ENCODE results near the gene DDAH2. TPM values are rescaled to one million over a fixed set of nuclear protein-coding genes. Genes with fewer than 3 reads are reported as not detected.

DDAH2 gene
- total RNA-seq, 2 experiments from 2014 or later, result 3.0 to 3.3 TPM

- intact Hi-C loops (cut with DNase I, micrococcal nuclease), result no loop called here
- Mint-ChIP-seq H3K4me1 (ENCODE audit: low read depth) (peaks cover 3% of the 10 kb centered on the region), H3K27ac (no peak overlapping the region), H3K27me3 (no peaks in the 10 kb centered on the region), H3K36me3 (ENCODE audit: low read depth) (no peaks in the 10 kb centered on the region), H3K4me3 (no peak overlapping the region), H3K9me3 (no peaks in the 10 kb centered on the region)
- CTCF ChIA-PET, result no interaction called here
- H3K4me1 ChIP-seq (ENCODE audit: insufficient read depth, low read length), result peaks cover 6% of the 10 kb centered on the region
- no peak overlapping the region for H3K4me3 ChIP-seq (ENCODE audit: low read length)
- POLR2A ChIA-PET, result no interaction called here
- no peaks in the 10 kb centered on the region for H3K36me3 ChIP-seq (ENCODE audit: insufficient read depth, low read length)
- no peaks in the 10 kb centered on the region for H3K27me3 ChIP-seq (ENCODE audit: control insufficient read depth in 1 of 2, insufficient read depth in 2 of 2, low read length in 2 of 2)
- H3K9me3 ChIP-seq (ENCODE audit: control insufficient read depth in 1 of 2, insufficient read depth in 1 of 2, low read length in 2 of 2), result no peaks in the 10 kb centered on the region
- ATAC-seq (ENCODE audit: poor library complexity) (no peak), DNase-seq (no peak)
- H3K27ac ChIP-seq (ENCODE audit: low read depth in 1 of 2, low read length in 2 of 2), result no peak overlapping the region
- no peak for TF ChIP-seq CTCF (IDR thresholded peaks at IDR 0.05)
Observed at GRCh38 chr6:31719001-31719400, 10.1 kb downstream of the DDAH2 start.

GRCh38 chr6:31718265-31718664 lies 10.8 kb downstream of the DDAH2 start:
- no peak overlapping the region for H3K27ac ChIP-seq (ENCODE audit: low read depth in 1 of 2, low read length in 2 of 2)
- no peaks in the 10 kb centered on the region for H3K27me3 ChIP-seq (ENCODE audit: control insufficient read depth in 1 of 2, insufficient read depth in 2 of 2, low read length in 2 of 2)
- ChIA-PET POLR2A (no interaction called here), CTCF (no interaction called here)
- H3K9me3 ChIP-seq (ENCODE audit: control insufficient read depth in 1 of 2, insufficient read depth in 1 of 2, low read length in 2 of 2), result no peaks in the 10 kb centered on the region
- H3K4me3 ChIP-seq (ENCODE audit: low read length), result no peak overlapping the region
- H3K36me3 Mint-ChIP-seq (ENCODE audit: low read depth), result no peaks in the 10 kb centered on the region
- intact Hi-C loops (cut with DNase I, micrococcal nuclease), result no loop called here
- H3K9me3 Mint-ChIP-seq, result no peaks in the 10 kb centered on the region
- DNase-seq, result no peak
- no peaks in the 10 kb centered on the region for H3K36me3 ChIP-seq (ENCODE audit: insufficient read depth, low read length)
- H3K4me1 Mint-ChIP-seq (ENCODE audit: low read depth), result peaks cover 6% of the 10 kb centered on the region
- no peak overlapping the region for H3K27ac Mint-ChIP-seq
- ATAC-seq (ENCODE audit: poor library complexity), result no peak
- H3K27me3 Mint-ChIP-seq, result no peaks in the 10 kb centered on the region
- H3K4me1 ChIP-seq (ENCODE audit: insufficient read depth, low read length), result peaks cover 5% of the 10 kb centered on the region
- TF ChIP-seq CTCF (IDR thresholded peaks at IDR 0.05), result no peak
- no peak overlapping the region for H3K4me3 Mint-ChIP-seq

- Mint-ChIP-seq H3K9me3 (no peaks in the 10 kb centered on the region), H3K27ac (no peak overlapping the region), H3K4me1 (ENCODE audit: low read depth) (peaks cover 9% of the 10 kb centered on the region), H3K36me3 (ENCODE audit: low read depth) (no peaks in the 10 kb centered on the region), H3K27me3 (no peaks in the 10 kb centered on the region), H3K4me3 (no peak overlapping the region)
- no peak overlapping the region for H3K4me3 ChIP-seq (ENCODE audit: low read length)
- intact Hi-C loops (cut with DNase I, micrococcal nuclease), result no loop called here
- no peaks in the 10 kb centered on the region for H3K27me3 ChIP-seq (ENCODE audit: control insufficient read depth in 1 of 2, insufficient read depth in 2 of 2, low read length in 2 of 2)
- CTCF ChIA-PET, result no interaction called here
- ATAC-seq (ENCODE audit: poor library complexity) (no peak), DNase-seq (no peak)
- H3K4me1 ChIP-seq (ENCODE audit: insufficient read depth, low read length), result peaks cover 3% of the 10 kb centered on the region
- H3K9me3 ChIP-seq (ENCODE audit: control insufficient read depth in 1 of 2, insufficient read depth in 1 of 2, low read length in 2 of 2), result no peaks in the 10 kb centered on the region
- no peak overlapping the region for H3K27ac ChIP-seq (ENCODE audit: low read depth in 1 of 2, low read length in 2 of 2)
- POLR2A ChIA-PET, result no interaction called here
- no peak for TF ChIP-seq CTCF (IDR thresholded peaks at IDR 0.05)
- no peaks in the 10 kb centered on the region for H3K36me3 ChIP-seq (ENCODE audit: insufficient read depth, low read length)
Observed at GRCh38 chr6:31717499-31718222, 11.4 kb downstream of the DDAH2 start.

Data from CD4-positive, alpha-beta T cell (primary cell).